HCT116 (cell line): Measurements from ENCODE around the gene CFB. TPM values are rescaled to one million over a fixed set of nuclear protein-coding genes. Genes with fewer than 3 reads are reported as not detected.

ENCODE experiments used
- ATAC-seq: fragments of 200-7000 bp; cut with Tn5 transposase; 2 replicates; pipeline ENCODE4 v1.9.1; 2020; ENCODE audit warnings: mild to moderate bottlenecking, moderate library complexity
- BruUV-seq: library from RNA; stranded (reverse); fragments of 400-500 nt; replicated peaks from 2 replicates; lab custom pipeline; 2021; lab: Mats Ljungman, UMichigan
- CTCF ChIA-PET: fragments of 300-600 bp; sonication (Branson Sonifier 250); formaldehyde crosslinking; loops from one replicate; lab custom pipeline; 2021; ENCODE audit warnings: antibody characterized with exemption; lab: Charles Lee
- POLR2A ChIA-PET: fragments of 300-600, 350-600 bp; sonication (Branson Sonifier 250); formaldehyde crosslinking; loops from one replicate; lab custom pipeline; 2021; ENCODE audit warnings: antibody characterized with exemption; lab: Charles Lee
- RAD21 ChIA-PET, 2 experiments: fragments of 300-600 bp; sonication (Branson Sonifier 250); formaldehyde crosslinking; loops; one replicate each; lab custom pipeline; 2023; ENCODE audit warnings: low total read pairs in 2 of 2; ENCODE audit not compliant: uncharacterized antibody in 2 of 2, unreplicated experiment in 2 of 2, low non-redundant PET in 1 of 2; lab: Charles Lee
- DNase-seq: peaks from one replicate; pipeline ENCODE4 v3.0.0-alpha.2; 2010; ENCODE audit warnings: low read depth, low spot score
- H2AFZ ChIP-seq: fragments of 200-600 bp; shearing (Covaris generic), sonication (generic); 2 replicates; pipeline ENCODE4 v1.6.1; 2017; ENCODE audit warnings: low read depth, mixed run types, mixed read lengths, antibody characterized with exemption, low read length; ENCODE audit not compliant: poor library complexity, severe bottlenecking
- H3K27ac ChIP-seq: 2 replicates; pipeline ENCODE4 v1.5.1; 2012; ENCODE audit warnings: low read depth, low read length
- H3K27me3 ChIP-seq: fragments of 200-600 bp; sonication (generic); 2 replicates; pipeline ENCODE4 v1.6.1; 2016; ENCODE audit warnings: mixed run types, low read length, mixed read lengths; ENCODE audit not compliant: insufficient read depth
- H3K36me3 ChIP-seq, 2 experiments: fragments of 200-500 bp in 1 of 2; fragments of 200-600 bp in 1 of 2; sonication (Bioruptor generic) in 1 of 2; sonication (generic) in 1 of 2; 2 replicates each; pipeline versions ENCODE4 v1.5.1 to v1.6.1; 2014 to 2016; ENCODE audit warnings: low read length in 2 of 2, inconsistent platforms in 1 of 2, mixed read lengths in 1 of 2, mixed run types in 1 of 2; ENCODE audit not compliant: insufficient read depth in 2 of 2, control insufficient read depth in 1 of 2
- H3K4me1 ChIP-seq, 2 experiments: fragments of 200-600 bp in 1 of 2; sonication (generic) in 1 of 2; 2 replicates each; pipeline versions ENCODE4 v1.5.1 to v1.6.1; 2012 to 2017; ENCODE audit warnings: low read length in 2 of 2, inconsistent platforms in 1 of 2, mild to moderate bottlenecking in 1 of 2, mixed read lengths in 1 of 2, mixed run types in 1 of 2, moderate library complexity in 1 of 2; ENCODE audit not compliant: insufficient read depth in 2 of 2, control insufficient read depth in 1 of 2
- H3K4me2 ChIP-seq: fragments of 200-600 bp; sonication (generic); 2 replicates; pipeline ENCODE4 v1.6.1; 2017; ENCODE audit warnings: mixed run types, low read length, mixed read lengths
- H3K4me3 ChIP-seq, 2 experiments: fragments of 200-600 bp in 1 of 2; sonication (generic) in 1 of 2; replicated peaks in 1 of 2; 2 replicates each; pipeline ENCODE4 v1.5.1; 2011 to 2016; ENCODE audit warnings: low read length in 2 of 2, control low read depth in 1 of 2, low read depth in 1 of 2, mild to moderate bottlenecking in 1 of 2, mixed read lengths in 1 of 2, mixed run types in 1 of 2
- H3K79me2 ChIP-seq: fragments of 200-600 bp; sonication (generic); 2 replicates; pipeline ENCODE4 v1.6.1; 2017; ENCODE audit warnings: mild to moderate bottlenecking, mixed run types, low read length, moderate library complexity, mixed read lengths; ENCODE audit not compliant: insufficient read depth
- H3K9ac ChIP-seq: fragments of 200-600 bp; sonication (generic); 2 replicates; pipeline ENCODE4 v1.6.1; 2016; ENCODE audit warnings: low read length, mixed read lengths
- H3K9me2 ChIP-seq: fragments of 200-600 bp; sonication (generic), shearing (Covaris generic); 2 replicates; pipeline ENCODE4 v1.6.1; 2017; ENCODE audit warnings: mixed run types, mild to moderate bottlenecking, moderate library complexity; ENCODE audit not compliant: insufficient read depth
- H3K9me3 ChIP-seq, 2 experiments: fragments of 200-500 bp in 1 of 2; fragments of 200-600 bp in 1 of 2; sonication (Bioruptor generic) in 1 of 2; sonication (generic) in 1 of 2; 2 replicates each; pipeline ENCODE4 v1.6.1; 2014 to 2017; ENCODE audit warnings: low read length in 2 of 2, mixed read lengths in 2 of 2, inconsistent platforms in 1 of 2, low read depth in 1 of 2, mild to moderate bottlenecking in 1 of 2, mixed run types in 1 of 2, moderate library complexity in 1 of 2; ENCODE audit not compliant: control insufficient read depth in 1 of 2, insufficient read depth in 1 of 2
- H4K20me1 ChIP-seq: fragments of 200-600 bp; sonication (generic), shearing (Covaris generic); 2 replicates; pipeline ENCODE4 v1.6.1; 2017; ENCODE audit warnings: mixed run types, mild to moderate bottlenecking, moderate library complexity; ENCODE audit not compliant: insufficient read depth
- CBX3 ChIP-seq: IDR thresholded peaks from 2 replicates; pipeline ENCODE4 v1.6.1; 2012; ENCODE audit warnings: low read depth
- CEBPB ChIP-seq: IDR thresholded peaks from 2 replicates; pipeline ENCODE4 v1.6.1; 2012; ENCODE audit warnings: low read depth
- EGR1 ChIP-seq: IDR thresholded peaks from 2 replicates; pipeline ENCODE4 v1.6.1; 2012; ENCODE audit warnings: low read depth
- ELF1 ChIP-seq: IDR thresholded peaks from 2 replicates; pipeline ENCODE4 v1.6.1; 2012; ENCODE audit warnings: low read depth, borderline replicate concordance
- EZH2 ChIP-seq: fragments of 200-600 bp; sonication (generic); IDR thresholded peaks from 2 replicates; pipeline ENCODE4 v1.6.1; 2017; ENCODE audit warnings: antibody characterized with exemption, mixed run types
- EZH2phosphoT487 ChIP-seq: fragments of 200-600 bp; IDR thresholded peaks from 2 replicates; pipeline ENCODE4 v1.6.1; 2018; ENCODE audit warnings: antibody characterized with exemption, borderline replicate concordance
- FOSL1 ChIP-seq: IDR thresholded peaks from 2 replicates; pipeline ENCODE4 v1.6.1; 2012; ENCODE audit warnings: low read depth
- POLR2A ChIP-seq: IDR thresholded peaks from 2 replicates; pipeline ENCODE4 v1.7.0; 2011; ENCODE audit warnings: borderline replicate concordance; ENCODE audit not compliant: insufficient read depth, insufficient read length; ENCODE audit errors: extremely low read depth
- POLR2AphosphoS5 ChIP-seq: IDR thresholded peaks from 2 replicates; pipeline ENCODE4 v1.6.1; 2011; ENCODE audit warnings: mild to moderate bottlenecking, low read depth, low read length, moderate library complexity
- RAD21 ChIP-seq: IDR thresholded peaks from 2 replicates; pipeline ENCODE4 v1.6.1; 2012; ENCODE audit warnings: low read depth, mild to moderate bottlenecking
- SP1 ChIP-seq: IDR thresholded peaks from 2 replicates; pipeline ENCODE4 v1.6.1; 2012; ENCODE audit warnings: low read depth
- SRF ChIP-seq: IDR thresholded peaks from 2 replicates; pipeline ENCODE4 v1.6.1; 2012; ENCODE audit warnings: low read depth
- TCF7L2 ChIP-seq: IDR thresholded peaks from 2 replicates; pipeline ENCODE4 v1.7.0; 2011; ENCODE audit warnings: borderline replicate concordance, inconsistent platforms; ENCODE audit not compliant: insufficient read depth, insufficient read length; ENCODE audit errors: extremely low read depth
- YY1 ChIP-seq: IDR thresholded peaks from 2 replicates; pipeline ENCODE4 v1.6.1; 2011; ENCODE audit warnings: low read length, low read depth, moderate library complexity, mild to moderate bottlenecking; ENCODE audit not compliant: insufficient replicate concordance; ENCODE audit errors: extremely low read depth
- ZBTB33 ChIP-seq: IDR thresholded peaks from 2 replicates; pipeline ENCODE4 v1.6.1; 2011; ENCODE audit warnings: mild to moderate bottlenecking, low read length, moderate library complexity; ENCODE audit not compliant: insufficient replicate concordance; ENCODE audit errors: extremely low read depth
- ZFX ChIP-seq: fragments of 450-650 bp; IDR thresholded peaks from 2 replicates; pipeline ENCODE4 v1.6.1; 2017
- intact Hi-C: fragments of 100-400 bp; cut with micrococcal nuclease; formaldehyde crosslinking; loops from 2 replicates; pipeline ENCODE4 v1.10.0; 2022
- total RNA-seq: library from RNA; stranded (reverse); gene quantifications from one replicate; pipeline ENCODE4 v1.2.1, GENCODE V29; 2021; ENCODE audit not compliant: unreplicated experiment
- TF ChIP-seq, protein P1 (sequence below): IDR thresholded peaks from 2 replicates; pipeline ENCODE4 v1.6.1; 2012; ENCODE audit warnings: low read depth
- TF ChIP-seq, protein P2 (sequence below): IDR thresholded peaks from 2 replicates; pipeline ENCODE4 v1.6.1; 2012
- TF ChIP-seq, protein P3 (sequence below): IDR thresholded peaks from 2 replicates; pipeline ENCODE4 v1.6.1; 2012

The CFB gene
- total RNA-seq, 1 experiment from 2014 or later: 1.5 TPM

DNA sequence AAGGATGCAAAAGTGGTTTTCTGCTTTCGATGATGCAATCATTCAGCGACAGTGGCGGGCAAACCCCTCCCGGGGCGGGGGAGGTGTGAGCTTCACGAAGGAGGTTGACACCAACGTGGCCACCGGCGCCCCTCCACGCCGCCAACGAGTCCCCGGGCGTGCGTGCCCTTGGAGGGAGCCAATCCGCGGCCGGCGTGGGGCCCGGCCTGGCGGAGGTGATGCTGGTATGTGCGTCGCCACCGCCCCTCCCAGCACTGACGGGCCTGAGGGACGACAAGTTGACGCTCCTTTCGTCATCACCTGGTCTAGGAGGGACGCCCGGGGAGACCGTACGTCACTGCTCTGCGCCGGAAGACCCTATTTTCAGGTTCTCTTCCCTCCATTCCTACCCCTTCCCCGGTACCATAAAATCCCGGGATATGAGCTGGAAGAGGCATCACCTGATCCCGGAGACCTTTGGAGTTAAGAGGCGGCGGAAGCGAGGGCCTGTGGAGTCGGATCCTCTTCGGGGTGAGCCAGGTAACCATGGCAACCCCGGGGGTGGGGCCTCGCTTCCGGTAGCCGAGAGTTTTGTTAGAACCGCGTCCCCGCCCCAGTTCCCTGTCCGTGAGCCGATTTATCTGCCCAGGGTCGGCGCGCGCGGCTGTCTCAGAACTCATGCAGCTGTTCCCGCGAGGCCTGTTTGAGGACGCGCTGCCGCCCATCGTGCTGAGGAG, 26.3 kb downstream of the CFB start, which contains the start of gene DXO:
TSS of gene DXO (minus strand) at position 146 of the 716 bp plus-strand sequence. CDS start 463 bp downstream, outside the sequence.
- POLR2A ChIA-PET: interaction anchor here (0.7 to 2.4 kb wide), 7 partner anchors 9 to 223 kb away, joined by 3 to 9 read pairs (median 6); partner anchors contain the start of genes HSPA1B, NELFE, NEU1 and SKIC2
- Histone ChIP-seq H3K36me3 (peaks cover 5 to 22% of the 10 kb centered on the region in 2 experiments; a peak in 3 of 4 replicates), H3K4me3 (peak within 1 kb of the TSS; percentile 70 to 93), H2AFZ (no peak within 1 kb of the TSS), H3K9me3 (no peaks in the 10 kb centered on the region), H3K4me2 (peak within 1 kb of the TSS; percentile 98)
- DNase-seq (peak; percentile 98), ATAC-seq (peak; percentile 91)
- BruUV-seq: no TSS peak
- TF ChIP-seq POLR2AphosphoS5 (peak; percentile 29; the same call in 1 of the 2 replicates), ELF1 (peak; percentile 94; the same call in 1 of the 2 replicates), CEBPB (peak; percentile 89; the same call in 1 of the 2 replicates), EZH2phosphoT487 (no peak), YY1 (peak; percentile 7), SRF (peak; percentile 97), ZBTB33 (no peak), FOSL1 (no peak), SP1 (peak; percentile 79; the same call in 1 of the 2 replicates), RAD21 (no peak), TCF7L2 (peak; percentile 54), ZFX (peak; percentile 38), EGR1 (peak; percentile 90), CBX3 (no peak), EZH2 (no peak), POLR2A (no peak)
- TF ChIP-seq, protein P1, sequence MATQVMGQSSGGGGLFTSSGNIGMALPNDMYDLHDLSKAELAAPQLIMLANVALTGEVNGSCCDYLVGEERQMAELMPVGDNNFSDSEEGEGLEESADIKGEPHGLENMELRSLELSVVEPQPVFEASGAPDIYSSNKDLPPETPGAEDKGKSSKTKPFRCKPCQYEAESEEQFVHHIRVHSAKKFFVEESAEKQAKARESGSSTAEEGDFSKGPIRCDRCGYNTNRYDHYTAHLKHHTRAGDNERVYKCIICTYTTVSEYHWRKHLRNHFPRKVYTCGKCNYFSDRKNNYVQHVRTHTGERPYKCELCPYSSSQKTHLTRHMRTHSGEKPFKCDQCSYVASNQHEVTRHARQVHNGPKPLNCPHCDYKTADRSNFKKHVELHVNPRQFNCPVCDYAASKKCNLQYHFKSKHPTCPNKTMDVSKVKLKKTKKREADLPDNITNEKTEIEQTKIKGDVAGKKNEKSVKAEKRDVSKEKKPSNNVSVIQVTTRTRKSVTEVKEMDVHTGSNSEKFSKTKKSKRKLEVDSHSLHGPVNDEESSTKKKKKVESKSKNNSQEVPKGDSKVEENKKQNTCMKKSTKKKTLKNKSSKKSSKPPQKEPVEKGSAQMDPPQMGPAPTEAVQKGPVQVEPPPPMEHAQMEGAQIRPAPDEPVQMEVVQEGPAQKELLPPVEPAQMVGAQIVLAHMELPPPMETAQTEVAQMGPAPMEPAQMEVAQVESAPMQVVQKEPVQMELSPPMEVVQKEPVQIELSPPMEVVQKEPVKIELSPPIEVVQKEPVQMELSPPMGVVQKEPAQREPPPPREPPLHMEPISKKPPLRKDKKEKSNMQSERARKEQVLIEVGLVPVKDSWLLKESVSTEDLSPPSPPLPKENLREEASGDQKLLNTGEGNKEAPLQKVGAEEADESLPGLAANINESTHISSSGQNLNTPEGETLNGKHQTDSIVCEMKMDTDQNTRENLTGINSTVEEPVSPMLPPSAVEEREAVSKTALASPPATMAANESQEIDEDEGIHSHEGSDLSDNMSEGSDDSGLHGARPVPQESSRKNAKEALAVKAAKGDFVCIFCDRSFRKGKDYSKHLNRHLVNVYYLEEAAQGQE: no peak
- TF ChIP-seq, protein P2, sequence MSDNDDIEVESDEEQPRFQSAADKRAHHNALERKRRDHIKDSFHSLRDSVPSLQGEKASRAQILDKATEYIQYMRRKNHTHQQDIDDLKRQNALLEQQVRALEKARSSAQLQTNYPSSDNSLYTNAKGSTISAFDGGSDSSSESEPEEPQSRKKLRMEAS: peak; percentile 89
- TF ChIP-seq, protein P3, sequence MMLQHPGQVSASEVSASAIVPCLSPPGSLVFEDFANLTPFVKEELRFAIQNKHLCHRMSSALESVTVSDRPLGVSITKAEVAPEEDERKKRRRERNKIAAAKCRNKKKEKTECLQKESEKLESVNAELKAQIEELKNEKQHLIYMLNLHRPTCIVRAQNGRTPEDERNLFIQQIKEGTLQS: no peak
- TF ChIP-seq, all 23 proteins: peak for 10
- Histone ChIP-seq H4K20me1 (no peaks in the 10 kb centered on the region), H3K79me2 (peaks cover 34% of the 10 kb centered on the region), H3K9me2 (no peaks in the 10 kb centered on the region), H3K9ac (peak within 1 kb of the TSS; percentile 92), H3K27ac (peak within 1 kb of the TSS; percentile 86), H3K4me1 (peaks cover 7 to 25% of the 10 kb centered on the region in 2 experiments; a peak in 3 of 4 replicates), H3K27me3 (no peaks in the 10 kb centered on the region)
- intact Hi-C loops: loop anchor here (1.0 kb wide), 1 partner anchor 13 kb away; the partner anchor contains the start of gene SKIC2
- ChIA-PET CTCF (interaction anchor here (1.6 kb wide), 1 partner anchor 20 kb away, joined by 7 read pairs; no protein-coding TSS in a partner anchor), RAD21 (interaction anchor here in 1 of 2 experiments (1.1 kb wide), 1 partner anchor 14 kb away, joined by 4 read pairs; the partner anchor contains the start of genes NELFE and SKIC2)
